ENCODE results near the gene PLA2G4C.
"Not testable (repeated sequence)": the region's sequence is repeated elsewhere in the genome, so short reads cannot be mapped to it uniquely, and the experiment has no call there.

The PLA2G4C gene

GRCh38 chr19:48108997-48109782 lies 1.4 kb downstream of the PLA2G4C start:
- FAIRE-seq: no peak

GRCh38 chr19:48103922-48104321 lies 6.7 kb downstream of the PLA2G4C start:
- no peak for FAIRE-seq

GRCh38 chr19:48102870-48103751 lies 7.5 kb downstream of the PLA2G4C start:
- FAIRE-seq: no peak

GRCh38 chr19:48095612-48096175 lies 14.9 kb downstream of the PLA2G4C start:
- no peak for FAIRE-seq

DNA sequence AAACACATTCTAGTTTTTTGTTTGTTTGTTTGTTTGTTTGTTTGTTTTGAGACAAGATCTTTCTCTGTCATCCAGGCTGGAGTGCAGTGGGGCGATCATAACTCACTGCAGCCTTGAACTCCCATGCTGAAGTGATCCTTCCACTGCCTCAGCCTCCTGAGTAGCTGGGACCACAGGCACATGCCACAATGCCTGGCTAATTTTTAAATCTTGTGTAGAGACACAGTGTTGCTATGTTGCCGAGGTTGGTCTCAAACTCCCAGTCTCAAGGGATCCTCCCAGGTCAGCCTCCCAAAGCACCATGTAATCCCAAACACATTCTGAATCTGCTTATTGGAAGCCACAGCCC lies 15.8 kb downstream of the PLA2G4C start:
- FAIRE-seq: no peak

GRCh38 chr19:48094129-48094854 lies 16.3 kb downstream of the PLA2G4C start:
- no peak for FAIRE-seq

- not testable (repeated sequence) for FAIRE-seq
Observed at GRCh38 chr19:48091111-48091718, 19.4 kb downstream of the PLA2G4C start.

GRCh38 chr19:48090281-48090802 lies 20.3 kb downstream of the PLA2G4C start:
- FAIRE-seq: no peak

DNA sequence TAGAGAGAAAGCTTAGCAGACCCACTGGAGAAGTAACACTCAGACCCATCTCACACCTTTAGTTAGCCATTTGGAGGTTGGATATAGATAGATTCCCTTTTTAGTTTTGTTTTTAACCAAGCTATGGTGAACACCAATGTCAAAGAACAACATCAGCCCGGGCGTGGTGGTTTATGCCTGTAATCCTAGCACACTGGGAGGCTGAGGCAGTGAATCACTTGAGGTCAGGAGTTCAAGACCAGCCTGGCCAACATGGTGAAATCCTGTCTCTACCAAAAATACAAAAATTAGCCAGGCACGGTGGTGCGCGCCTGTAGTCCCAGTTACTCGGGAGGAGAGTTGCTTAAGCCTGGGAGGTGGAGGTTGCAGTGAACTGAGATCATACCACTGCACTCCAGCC lies 21.6 kb downstream of the PLA2G4C start:
- not testable (repeated sequence) for FAIRE-seq

- no peak for FAIRE-seq
Observed at GRCh38 chr19:48085904-48086864, 24.4 kb downstream of the PLA2G4C start.

GRCh38 chr19:48085076-48085475 lies 25.5 kb downstream of the PLA2G4C start:
- no peak for FAIRE-seq

DNA sequence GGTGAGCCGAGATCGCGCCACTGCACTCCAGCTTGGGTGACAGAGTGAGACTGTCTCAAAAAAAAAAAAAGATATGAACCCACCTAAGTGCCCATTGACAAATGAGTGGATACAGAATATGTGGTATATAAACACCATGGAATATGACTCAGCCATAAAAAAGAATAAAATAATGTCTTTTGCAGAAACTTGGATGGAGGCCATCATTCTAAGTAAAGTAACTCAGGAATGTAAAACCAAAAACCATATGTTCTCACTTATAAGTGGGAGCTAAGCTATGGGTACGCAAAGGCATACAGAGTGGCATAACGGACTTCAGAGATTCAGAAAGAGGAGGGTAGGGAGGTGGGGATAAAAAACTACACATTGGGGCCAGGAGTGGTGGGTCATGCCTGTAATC lies 29.5 kb downstream of the PLA2G4C start:
- no peak for FAIRE-seq

DNA sequence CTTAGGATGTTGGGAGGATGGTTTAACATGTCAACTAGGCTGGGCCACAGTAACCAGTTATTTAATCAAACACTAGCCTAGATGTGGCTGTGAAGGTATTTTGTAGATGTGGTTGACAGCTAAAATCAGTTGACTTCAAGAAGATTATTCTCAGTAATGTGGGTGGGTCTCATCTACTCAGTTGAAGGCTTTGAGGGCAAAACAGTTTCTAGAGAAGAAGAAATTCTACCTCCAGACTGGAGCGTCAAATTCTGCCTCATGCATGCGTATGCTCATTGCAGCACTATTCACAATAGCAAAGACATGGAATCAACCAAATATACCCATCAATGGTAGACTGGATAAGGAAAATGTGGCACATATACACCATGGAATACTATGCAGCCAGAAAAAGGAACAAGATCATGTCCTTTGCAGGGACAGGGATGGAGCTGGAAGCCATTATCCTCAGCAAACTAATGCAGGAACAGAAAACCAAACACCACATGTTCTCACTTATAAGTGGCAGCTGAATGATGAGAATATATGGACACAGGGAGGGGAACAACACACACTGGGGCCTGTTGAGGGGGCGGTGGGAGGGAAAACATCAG lies 40.3 kb downstream of the PLA2G4C start:
- FAIRE-seq: not testable (repeated sequence)

- FAIRE-seq: no peak
Observed at GRCh38 chr19:48069435-48069834, 41.2 kb downstream of the PLA2G4C start.

DNA sequence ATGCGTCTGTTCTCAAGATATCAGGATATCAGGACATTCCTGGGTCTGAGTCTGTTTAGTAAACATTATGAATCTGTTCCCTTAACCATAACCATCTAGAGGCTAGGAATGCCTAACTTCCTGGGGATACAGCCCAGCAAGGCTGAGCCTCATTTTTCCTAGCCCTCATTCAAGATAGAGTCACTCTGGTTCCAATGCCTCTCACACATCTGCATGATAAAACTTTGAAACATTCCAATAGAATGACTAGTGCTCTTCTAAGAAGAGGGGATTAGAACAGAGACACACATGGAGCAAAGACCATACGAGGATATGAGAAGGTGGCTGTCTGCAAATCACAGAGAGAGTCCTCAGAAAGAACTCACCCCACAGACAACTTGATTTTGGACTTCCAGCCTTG lies 46.1 kb downstream of the PLA2G4C start:
- no peak for FAIRE-seq

GRCh38 chr19:48061401-48062344 lies 48.9 kb downstream of the PLA2G4C start:
- no peak for FAIRE-seq

- no peak for FAIRE-seq
Observed at GRCh38 chr19:48060381-48060780, 50.2 kb downstream of the PLA2G4C start.

DNA sequence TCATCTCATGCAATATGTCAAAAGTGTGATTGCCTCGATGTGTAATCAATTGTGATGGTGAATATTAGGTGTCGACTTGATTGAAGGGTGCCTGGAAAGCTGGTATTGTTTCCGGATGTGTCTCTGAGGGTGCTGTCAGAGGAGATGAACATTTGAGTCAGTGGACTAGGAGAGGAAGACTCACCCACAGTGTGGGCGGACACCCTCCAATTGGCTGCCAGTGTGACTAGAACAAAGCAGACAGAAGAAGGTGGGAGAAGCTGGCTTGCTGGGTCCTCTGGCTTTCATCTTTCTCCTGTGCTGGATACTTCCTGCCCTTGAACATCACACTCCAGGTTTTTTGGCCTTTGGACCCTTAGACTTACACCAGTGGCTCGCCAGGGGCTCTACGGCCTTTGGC lies 51.3 kb downstream of the PLA2G4C start:
- no peak for FAIRE-seq

GRCh38 chr19:48053856-48054255 lies 56.8 kb downstream of the PLA2G4C start:
- no peak for FAIRE-seq

DNA sequence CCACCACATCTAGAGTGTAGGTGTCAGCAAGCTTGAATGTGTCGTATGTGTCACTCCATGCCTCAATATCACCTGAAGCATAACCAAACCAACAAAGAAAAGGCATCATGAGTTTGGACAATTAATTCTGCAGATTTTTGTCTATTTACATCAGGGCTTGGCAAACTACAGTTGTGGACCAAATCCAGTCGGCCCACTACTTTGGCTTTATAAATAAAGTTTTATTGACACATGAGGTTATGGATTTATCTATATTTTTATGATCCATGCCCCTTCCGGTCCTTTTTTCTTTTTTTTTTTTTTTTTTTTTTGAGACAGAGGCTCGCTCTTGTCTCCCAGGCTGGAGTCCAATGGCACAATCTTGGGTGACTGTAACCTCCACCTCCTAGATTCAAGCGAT lies 57.5 kb downstream of the PLA2G4C start:
- FAIRE-seq: no peak
